Osteocyte (in vitro differentiated cells): ENCODE measurements around the gene DHX34. TPM values are rescaled to one million over a fixed set of nuclear protein-coding genes. Genes with fewer than 3 reads are reported as not detected.

Source experiments
- DNase-seq: peaks from one replicate; pipeline ENCODE4 v3.0.0; 2021; ENCODE audit warnings: mixed read lengths; ENCODE audit not compliant: unreplicated experiment; ENCODE audit errors: extremely low spot score
- H3K27ac Mint-ChIP-seq: one replicate; pipeline ENCODE4 v1.8.0; 2021; ENCODE audit warnings: mild to moderate bottlenecking, mixed read lengths; ENCODE audit not compliant: unreplicated experiment
- H3K27me3 Mint-ChIP-seq: one replicate; pipeline ENCODE4 v1.8.0; 2021; ENCODE audit warnings: mixed read lengths; ENCODE audit not compliant: unreplicated experiment
- H3K36me3 Mint-ChIP-seq: one replicate; pipeline ENCODE4 v1.8.0; 2021; ENCODE audit warnings: mixed read lengths; ENCODE audit not compliant: unreplicated experiment
- H3K4me1 Mint-ChIP-seq: one replicate; pipeline ENCODE4 v1.8.0; 2021; ENCODE audit warnings: mixed read lengths; ENCODE audit not compliant: unreplicated experiment
- H3K4me3 Mint-ChIP-seq: one replicate; pipeline ENCODE4 v1.8.0; 2021; ENCODE audit warnings: mild to moderate bottlenecking, moderate library complexity, mixed read lengths; ENCODE audit not compliant: unreplicated experiment
- H3K9me3 Mint-ChIP-seq: one replicate; pipeline ENCODE4 v1.8.0; 2021; ENCODE audit warnings: mixed read lengths; ENCODE audit not compliant: unreplicated experiment
- CTCF ChIP-seq: fragments of 200-600 bp; sonication (generic); IDR thresholded peaks from 2 replicates; pipeline ENCODE4 v1.5.0; 2021; ENCODE audit warnings: antibody characterized with exemption, mild to moderate bottlenecking, moderate library complexity
- total RNA-seq: library from RNA; stranded (reverse); gene quantifications from 2 replicates; pipeline ENCODE4 v1.2.1, GENCODE V29; 2021

DHX34 gene
- total RNA-seq, 1 donor from 2014 or later, result 17.5 TPM

- no peak for DNase-seq
- no peaks in the 10 kb centered on the region for H3K36me3 Mint-ChIP-seq
- H3K9me3 Mint-ChIP-seq, result no peaks in the 10 kb centered on the region
- H3K4me1 Mint-ChIP-seq, result peaks cover 31% of the 10 kb centered on the region
- no peaks in the 10 kb centered on the region for H3K27me3 Mint-ChIP-seq
- no peak for TF ChIP-seq CTCF
- H3K4me3 Mint-ChIP-seq, result no peak overlapping the region
- H3K27ac Mint-ChIP-seq, result no peak overlapping the region
Observed at GRCh38 chr19:47306303-47306702, 42.8 kb upstream of the DHX34 start.

GRCh38 chr19:47309038-47309437, 40.1 kb upstream of the DHX34 start:
- DNase-seq, result no peak
- Mint-ChIP-seq H3K9me3 (no peaks in the 10 kb centered on the region), H3K36me3 (no peaks in the 10 kb centered on the region), H3K27me3 (no peaks in the 10 kb centered on the region), H3K27ac (no peak overlapping the region), H3K4me3 (no peak overlapping the region), H3K4me1 (peaks cover 31% of the 10 kb centered on the region)
- no peak for TF ChIP-seq CTCF

GRCh38 chr19:47309608-47310007, 39.5 kb upstream of the DHX34 start, which contains the start of gene C5AR1:
TSS of gene C5AR1 (plus strand) at chr19:47309861. CDS start at chr19:47309896, 35 bp downstream.
- no peaks in the 10 kb centered on the region for H3K27me3 Mint-ChIP-seq
- peaks cover 31% of the 10 kb centered on the region for H3K4me1 Mint-ChIP-seq
- no peak for DNase-seq
- no peaks in the 10 kb centered on the region for H3K9me3 Mint-ChIP-seq
- TF ChIP-seq CTCF, result no peak
- H3K4me3 Mint-ChIP-seq, result no peak within 1 kb of the TSS
- no peaks in the 10 kb centered on the region for H3K36me3 Mint-ChIP-seq
- H3K27ac Mint-ChIP-seq, result no peak within 1 kb of the TSS

GRCh38 chr19:47310323-47310722, 38.8 kb upstream of the DHX34 start:
- no peak overlapping the region for H3K27ac Mint-ChIP-seq
- no peak overlapping the region for H3K4me3 Mint-ChIP-seq
- DNase-seq, result no peak
- H3K9me3 Mint-ChIP-seq, result no peaks in the 10 kb centered on the region
- TF ChIP-seq CTCF, result no peak
- H3K36me3 Mint-ChIP-seq, result no peaks in the 10 kb centered on the region
- peaks cover 30% of the 10 kb centered on the region for H3K4me1 Mint-ChIP-seq
- no peaks in the 10 kb centered on the region for H3K27me3 Mint-ChIP-seq

- Mint-ChIP-seq H3K36me3 (no peaks in the 10 kb centered on the region), H3K9me3 (no peaks in the 10 kb centered on the region), H3K27me3 (no peaks in the 10 kb centered on the region), H3K4me1 (peaks cover 30% of the 10 kb centered on the region), H3K27ac (no peak overlapping the region), H3K4me3 (no peak overlapping the region)
- DNase-seq, result no peak
- no peak for TF ChIP-seq CTCF
Observed at GRCh38 chr19:47310819-47311218, 38.3 kb upstream of the DHX34 start.
